OCI-LY7 (cell line): ENCODE data around the gene LRCH3. TPM values are rescaled to one million over a fixed set of nuclear protein-coding genes. Genes with fewer than 3 reads are reported as not detected.

Experiments
- BruUV-seq: library from RNA; stranded (reverse); fragments of 400-500 nt; replicated peaks from 2 replicates; lab custom pipeline; 2021; lab: Mats Ljungman, UMichigan
- CTCF ChIA-PET: fragments of 300-600 bp; sonication (Branson Sonifier 250); formaldehyde crosslinking; loops from one replicate; lab custom pipeline; 2022; ENCODE audit warnings: antibody characterized with exemption; ENCODE audit not compliant: unreplicated experiment; lab: Charles Lee
- POLR2A ChIA-PET: fragments of 300-600 bp; sonication (Branson Sonifier 250); formaldehyde crosslinking; loops from one replicate; lab custom pipeline; 2022; ENCODE audit warnings: antibody characterized with exemption; lab: Charles Lee
- DNase-seq: peaks from one replicate; pipeline ENCODE4 v3.0.0-alpha.2; 2015; ENCODE audit warnings: low spot score
- H2AFZ ChIP-seq: fragments of 200-600 bp; sonication (generic), shearing (Covaris generic); 2 replicates; pipeline ENCODE4 v1.6.1; 2014; ENCODE audit warnings: mild to moderate bottlenecking, antibody characterized with exemption, low read length, moderate library complexity
- H3K27ac ChIP-seq: fragments of 200-600 bp; sonication (generic); 2 replicates; pipeline ENCODE4 v1.5.1; 2014; ENCODE audit warnings: mixed run types, low read depth, mild to moderate bottlenecking, moderate library complexity, low read length, inconsistent platforms; ENCODE audit not compliant: poor library complexity, severe bottlenecking
- H3K36me3 ChIP-seq: fragments of 200-600 bp; sonication (generic); 2 replicates; pipeline ENCODE4 v1.6.1; 2014; ENCODE audit warnings: mild to moderate bottlenecking, antibody characterized with exemption, low read length, moderate library complexity, mixed read lengths; ENCODE audit not compliant: insufficient read depth
- H3K4me1 ChIP-seq: fragments of 200-600 bp; sonication (generic); 2 replicates; pipeline ENCODE4 v1.5.1; 2014; ENCODE audit warnings: mild to moderate bottlenecking, low read length; ENCODE audit not compliant: insufficient read depth, poor library complexity, severe bottlenecking
- H3K4me2 ChIP-seq: fragments of 200-600 bp; sonication (generic); 2 replicates; pipeline ENCODE4 v1.6.1; 2014; ENCODE audit warnings: mild to moderate bottlenecking, low read length
- H3K4me3 ChIP-seq: fragments of 200-600 bp; sonication (generic); 2 replicates; pipeline ENCODE4 v1.5.1; 2014; ENCODE audit warnings: mild to moderate bottlenecking, low read depth, low read length; ENCODE audit not compliant: poor library complexity, severe bottlenecking
- H3K79me2 ChIP-seq: fragments of 200-600 bp; sonication (generic); 2 replicates; pipeline ENCODE4 v1.6.1; 2016; ENCODE audit warnings: low read depth, mild to moderate bottlenecking, low read length, moderate library complexity, mixed read lengths; ENCODE audit not compliant: insufficient read depth
- H3K9me2 ChIP-seq: fragments of 200-600 bp; sonication (generic); 2 replicates; pipeline ENCODE4 v1.6.1; 2016; ENCODE audit warnings: mild to moderate bottlenecking, low read length, mixed read lengths; ENCODE audit not compliant: insufficient read depth
- H3K9me3 ChIP-seq: fragments of 200-600 bp; sonication (generic); 2 replicates; pipeline ENCODE4 v1.6.1; 2014; ENCODE audit warnings: mild to moderate bottlenecking, mixed run types, low read length, mixed read lengths
- H4K20me1 ChIP-seq: fragments of 200-600 bp; sonication (generic); 2 replicates; pipeline ENCODE4 v1.6.1; 2014; ENCODE audit warnings: mild to moderate bottlenecking, antibody characterized with exemption, low read length, moderate library complexity, mixed read lengths; ENCODE audit not compliant: insufficient read depth
- CTCF ChIP-seq: fragments of 200-600 bp; sonication (generic); conservative IDR thresholded peaks from 2 replicates; pipeline ENCODE4 v1.5.1; 2014; ENCODE audit warnings: mild to moderate bottlenecking, antibody characterized with exemption, low read length, moderate library complexity, mixed read lengths
- EZH2phosphoT487 ChIP-seq: fragments of 200-600 bp; sonication (generic); IDR thresholded peaks from 2 replicates; pipeline ENCODE4 v1.6.1; 2018; ENCODE audit warnings: low read depth, borderline replicate concordance, mild to moderate bottlenecking, mixed run types, antibody characterized with exemption, low read length, moderate library complexity, mixed read lengths
- intact Hi-C: fragments of 100-400 bp; cut with micrococcal nuclease; formaldehyde crosslinking; loops from one replicate; pipeline ENCODE4 v1.10.0; 2022; ENCODE audit not compliant: unreplicated experiment
- total RNA-seq, 2 experiments: library from RNA; depleted of rRNA in 1 of 2; stranded (reverse); fragments of >200 nt in 1 of 2; shearing (Covaris generic) in 1 of 2; gene quantifications; 2 replicates each; pipeline ENCODE4 v1.2.3, GENCODE V29; 2014 to 2022

Gene LRCH3
- total RNA-seq, 2 experiments from 2014 or later: 39.0 to 52.6 TPM

GRCh38 chr3:197854596-197855343 lies 63.7 kb downstream of the LRCH3 start:
- CTCF ChIA-PET: no interaction called here
- Histone ChIP-seq H3K4me1 (no peaks in the 10 kb centered on the region), H3K4me2 (no peak overlapping the region), H2AFZ (no peak overlapping the region), H3K79me2 (no peaks in the 10 kb centered on the region), H4K20me1 (no peaks in the 10 kb centered on the region), H3K27ac (no peak overlapping the region), H3K36me3 (peaks cover 49% of the 10 kb centered on the region), H3K9me3 (no peaks in the 10 kb centered on the region), H3K4me3 (no peak overlapping the region), H3K9me2 (no peaks in the 10 kb centered on the region)
- POLR2A ChIA-PET: interaction anchor here (0.9 kb wide), 1 partner anchor 9 kb away, joined by 4 read pairs; no protein-coding TSS in a partner anchor
- intact Hi-C loops: no loop called here
- no peak for DNase-seq
- TF ChIP-seq CTCF: no peak
- no peak for TF ChIP-seq EZH2phosphoT487
- no TSS peak for BruUV-seq

GRCh38 chr3:197855571-197855970 lies 64.5 kb downstream of the LRCH3 start:
- Histone ChIP-seq H3K4me2 (no peak overlapping the region), H2AFZ (no peak overlapping the region), H3K9me3 (no peaks in the 10 kb centered on the region), H4K20me1 (no peaks in the 10 kb centered on the region), H3K79me2 (no peaks in the 10 kb centered on the region), H3K27ac (no peak overlapping the region), H3K36me3 (peaks cover 46% of the 10 kb centered on the region), H3K9me2 (no peaks in the 10 kb centered on the region), H3K4me1 (no peaks in the 10 kb centered on the region), H3K4me3 (no peak overlapping the region)
- ChIA-PET CTCF (no interaction called here), POLR2A (interaction anchor here (0.6 kb wide), 1 partner anchor 36 kb away, joined by 3 read pairs; no protein-coding TSS in a partner anchor)
- TF ChIP-seq EZH2phosphoT487 (no peak), CTCF (no peak)
- no peak for DNase-seq
- BruUV-seq: no TSS peak
- intact Hi-C loops: no loop called here
